Smooth muscle cell of the brain vasculature (primary cell): Measurements from ENCODE around the gene ASTN1.

Source experiments
- DNase-seq: peaks from one replicate; pipeline ENCODE4 v3.0.0-alpha.2; 2012; ENCODE audit warnings: low read depth, low spot score

ASTN1 gene

GRCh38 chr1:177163844-177164379 lies 600 bp downstream of the ASTN1 start:
- DNase-seq = no peak

GRCh38 chr1:177162243-177162642 lies 2.3 kb downstream of the ASTN1 start:
- DNase-seq = no peak

GRCh38 chr1:177146499-177146898 lies 18.0 kb downstream of the ASTN1 start:
- no peak for DNase-seq

- no peak for DNase-seq
Observed at GRCh38 chr1:177145106-177146070, 19.1 kb downstream of the ASTN1 start.

- no peak for DNase-seq
Observed at GRCh38 chr1:177142791-177143271, 21.7 kb downstream of the ASTN1 start.

- no peak for DNase-seq
Observed at GRCh38 chr1:177142010-177142409, 22.5 kb downstream of the ASTN1 start.

GRCh38 chr1:177138347-177138746 lies 26.2 kb downstream of the ASTN1 start:
- DNase-seq = no peak

- DNase-seq = no peak
Observed at GRCh38 chr1:177137814-177138213, 26.7 kb downstream of the ASTN1 start.

- no peak for DNase-seq
Observed at GRCh38 chr1:177135250-177135649, 29.3 kb downstream of the ASTN1 start.

- no peak for DNase-seq
Observed at GRCh38 chr1:177133977-177134538, 30.5 kb downstream of the ASTN1 start.

- DNase-seq = no peak
Observed at GRCh38 chr1:177132141-177132540, 32.4 kb downstream of the ASTN1 start.

- DNase-seq = no peak
Observed at GRCh38 chr1:177131723-177132122, 32.8 kb downstream of the ASTN1 start.

GRCh38 chr1:177130451-177130945 lies 34.0 kb downstream of the ASTN1 start:
- DNase-seq = no peak

GRCh38 chr1:177128665-177129281 lies 35.7 kb downstream of the ASTN1 start:
- no peak for DNase-seq

- DNase-seq = no peak
Observed at GRCh38 chr1:177126267-177126666, 38.2 kb downstream of the ASTN1 start.

GRCh38 chr1:177124577-177125278 lies 39.8 kb downstream of the ASTN1 start:
- no peak for DNase-seq

- no peak for DNase-seq
Observed at GRCh38 chr1:177122461-177123251, 41.9 kb downstream of the ASTN1 start.

GRCh38 chr1:177119311-177119710 lies 45.2 kb downstream of the ASTN1 start:
- no peak for DNase-seq

- no peak for DNase-seq
Observed at GRCh38 chr1:177118901-177119300, 45.6 kb downstream of the ASTN1 start.

GRCh38 chr1:177116941-177117340 lies 47.6 kb downstream of the ASTN1 start:
- no peak for DNase-seq
